Measurements from ENCODE around the gene PDE4D. TPM values are rescaled to one million over a fixed set of nuclear protein-coding genes. Genes with fewer than 3 reads are reported as not detected.

The PDE4D gene
- total RNA-seq, 1 donor from 2014 or later, result 44.8 TPM

GRCh38 chr5:59458966-59459729 lies 434.4 kb downstream of the PDE4D start:
- no peaks in the 10 kb centered on the region for H3K27me3 ChIP-seq
- H3K9me3 ChIP-seq, result no peaks in the 10 kb centered on the region
- H3K4me1 ChIP-seq, result no peaks in the 10 kb centered on the region
- H3K27ac ChIP-seq, result no peak overlapping the region
- DNase-seq (ENCODE audit: low spot score in 2 of 2), result no peak
- H3K36me3 ChIP-seq, result no peaks in the 10 kb centered on the region
- no peak overlapping the region for H3K4me3 ChIP-seq
- intact Hi-C loops (cut with DNase I), result no loop called here
- no peak for TF ChIP-seq CTCF (IDR thresholded peaks at IDR 0.05)

DNA sequence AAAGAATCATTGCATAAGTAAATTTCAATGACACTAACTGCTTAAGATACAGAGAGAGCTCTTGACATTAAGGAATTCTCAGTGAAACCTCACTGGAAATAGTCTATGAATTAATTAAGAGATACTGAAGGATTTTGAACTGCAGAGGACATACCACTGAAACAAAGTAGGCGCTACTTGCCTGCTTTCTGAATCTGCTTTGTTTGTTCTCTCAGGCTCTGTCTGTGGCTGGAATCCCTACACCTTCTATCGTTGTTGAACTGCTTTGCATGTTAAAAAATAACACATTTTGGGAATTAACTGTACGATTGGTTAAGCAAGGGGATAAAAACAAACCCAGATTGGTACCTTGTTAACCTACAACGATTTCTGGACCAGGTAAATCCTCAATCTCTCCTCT lies 435.2 kb downstream of the PDE4D start:
- Histone ChIP-seq H3K4me3 (no peak overlapping the region), H3K9me3 (no peaks in the 10 kb centered on the region), H3K27ac (no peak overlapping the region), H3K4me1 (no peaks in the 10 kb centered on the region), H3K36me3 (no peaks in the 10 kb centered on the region), H3K27me3 (no peaks in the 10 kb centered on the region)
- TF ChIP-seq CTCF (IDR thresholded peaks at IDR 0.05), result no peak
- intact Hi-C loops (cut with DNase I), result no loop called here
- no peak for DNase-seq (ENCODE audit: low spot score in 2 of 2)

- DNase-seq (ENCODE audit: low spot score in 2 of 2), result no peak
- Histone ChIP-seq H3K4me3 (no peak overlapping the region), H3K27me3 (no peaks in the 10 kb centered on the region), H3K36me3 (no peaks in the 10 kb centered on the region), H3K9me3 (no peaks in the 10 kb centered on the region), H3K4me1 (no peaks in the 10 kb centered on the region), H3K27ac (no peak overlapping the region)
- intact Hi-C loops (cut with DNase I), result no loop called here
- no peak for TF ChIP-seq CTCF (IDR thresholded peaks at IDR 0.05)
These were observed 443.5 kb downstream of the PDE4D start for GRCh38 chr5:59449905-59450644.

GRCh38 chr5:59446356-59446755 lies 447.2 kb downstream of the PDE4D start:
- no peak for TF ChIP-seq CTCF (IDR thresholded peaks at IDR 0.05)
- intact Hi-C loops (cut with DNase I), result no loop called here

GRCh38 chr5:59445741-59446140 lies 447.8 kb downstream of the PDE4D start:
- no peak overlapping the region for H3K27ac ChIP-seq
- intact Hi-C loops (cut with DNase I), result no loop called here
- no peak overlapping the region for H3K4me3 ChIP-seq
- no peaks in the 10 kb centered on the region for H3K36me3 ChIP-seq
- TF ChIP-seq CTCF (IDR thresholded peaks at IDR 0.05), result no peak
- no peaks in the 10 kb centered on the region for H3K4me1 ChIP-seq
- no peaks in the 10 kb centered on the region for H3K9me3 ChIP-seq
- H3K27me3 ChIP-seq, result no peaks in the 10 kb centered on the region
- no peak for DNase-seq (ENCODE audit: low spot score in 2 of 2)

More at GRCh38 chr5:59446356-59446755, 447.2 kb downstream of the PDE4D start:
- Histone ChIP-seq H3K36me3 (no peaks in the 10 kb centered on the region), H3K9me3 (no peaks in the 10 kb centered on the region), H3K4me1 (no peaks in the 10 kb centered on the region), H3K27me3 (no peaks in the 10 kb centered on the region), H3K27ac (no peak overlapping the region), H3K4me3 (no peak overlapping the region)
- no peak for DNase-seq (ENCODE audit: low spot score in 2 of 2)
